DOHH2 (cell line): Measurements from ENCODE around the gene CLECL1.
"Not testable (repeated sequence)": the region's sequence is repeated elsewhere in the genome, so short reads cannot be mapped to it uniquely, and the experiment has no call there.

Experiments
- EZH2phosphoT487 ChIP-seq: fragments of 200-600 bp; sonication (generic); IDR thresholded peaks from 2 replicates; pipeline ENCODE4 v1.6.1; 2017; ENCODE audit warnings: borderline replicate concordance, mild to moderate bottlenecking, antibody characterized with exemption, low read length, moderate library complexity, mixed read lengths
- TF ChIP-seq, protein P1 (sequence below): fragments of 200-600 bp; sonication (generic); IDR thresholded peaks from one replicate; pipeline ENCODE4 v1.5.1; 2014; ENCODE audit warnings: antibody characterized with exemption, mild to moderate bottlenecking, low read depth, low read length; ENCODE audit not compliant: poor library complexity, severe bottlenecking

DNA sequence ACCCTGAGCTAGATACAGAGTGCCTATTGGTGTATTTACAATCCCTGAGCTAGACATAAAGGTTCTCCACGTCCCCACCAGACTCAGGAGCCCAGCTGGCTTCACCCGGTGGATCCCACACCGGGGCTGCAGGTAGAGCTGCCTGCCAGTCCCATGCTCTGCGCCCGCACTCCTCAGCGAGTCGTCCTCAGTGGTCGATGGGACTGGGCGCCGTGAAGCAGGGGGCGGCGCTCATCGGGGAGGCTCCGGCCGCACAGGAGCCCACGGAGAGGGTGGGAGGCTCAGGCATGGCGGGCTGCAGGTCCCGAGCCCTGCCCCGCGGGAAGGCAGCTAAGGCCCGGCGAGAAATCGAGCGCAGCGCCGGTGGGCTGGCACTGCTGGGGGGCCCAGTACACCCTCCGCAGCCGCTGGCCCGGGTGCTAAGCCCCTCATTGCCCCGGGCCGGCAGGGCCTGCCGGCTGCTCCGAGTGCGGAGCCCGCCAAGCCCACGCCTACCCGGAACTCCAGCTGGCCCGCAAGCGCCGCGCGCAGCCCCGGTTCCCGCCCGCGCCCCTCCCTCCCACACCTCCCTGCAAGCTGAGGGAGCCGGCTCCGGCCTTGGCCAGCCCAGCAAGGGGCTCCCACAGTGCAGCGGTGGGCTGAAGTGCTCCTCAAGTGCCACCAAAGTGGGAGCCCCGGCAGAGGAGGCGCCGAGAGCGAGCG, 6.7 kb upstream of the CLECL1 start:
- TF ChIP-seq, protein P1, sequence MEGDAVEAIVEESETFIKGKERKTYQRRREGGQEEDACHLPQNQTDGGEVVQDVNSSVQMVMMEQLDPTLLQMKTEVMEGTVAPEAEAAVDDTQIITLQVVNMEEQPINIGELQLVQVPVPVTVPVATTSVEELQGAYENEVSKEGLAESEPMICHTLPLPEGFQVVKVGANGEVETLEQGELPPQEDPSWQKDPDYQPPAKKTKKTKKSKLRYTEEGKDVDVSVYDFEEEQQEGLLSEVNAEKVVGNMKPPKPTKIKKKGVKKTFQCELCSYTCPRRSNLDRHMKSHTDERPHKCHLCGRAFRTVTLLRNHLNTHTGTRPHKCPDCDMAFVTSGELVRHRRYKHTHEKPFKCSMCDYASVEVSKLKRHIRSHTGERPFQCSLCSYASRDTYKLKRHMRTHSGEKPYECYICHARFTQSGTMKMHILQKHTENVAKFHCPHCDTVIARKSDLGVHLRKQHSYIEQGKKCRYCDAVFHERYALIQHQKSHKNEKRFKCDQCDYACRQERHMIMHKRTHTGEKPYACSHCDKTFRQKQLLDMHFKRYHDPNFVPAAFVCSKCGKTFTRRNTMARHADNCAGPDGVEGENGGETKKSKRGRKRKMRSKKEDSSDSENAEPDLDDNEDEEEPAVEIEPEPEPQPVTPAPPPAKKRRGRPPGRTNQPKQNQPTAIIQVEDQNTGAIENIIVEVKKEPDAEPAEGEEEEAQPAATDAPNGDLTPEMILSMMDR, result not testable (repeated sequence)
- not testable (repeated sequence) for TF ChIP-seq EZH2phosphoT487
